Coronary artery (tissue), 2 donors: ENCODE results near the gene SNED1.

Source experiments
- DNase-seq: peaks from one replicate; pipeline ENCODE4 v3.0.0-alpha.2; 2017; ENCODE audit warnings: low spot score
- H3K27ac ChIP-seq, 2 donors: fragments of 200-600 bp; sonication (generic); one replicate each; pipeline ENCODE4 v1.5.1; 2016 to 2019
- H3K4me3 ChIP-seq: fragments of 200-600 bp; sonication (generic); 2 replicates; pipeline ENCODE4 v1.5.1; 2016; ENCODE audit warnings: mild to moderate bottlenecking, moderate library complexity
- CTCF ChIP-seq: fragments of 200-600 bp; sonication (generic); IDR thresholded peaks from one replicate; pipeline ENCODE4 v1.5.1; 2019; ENCODE audit warnings: antibody characterized with exemption

Gene SNED1

GRCh38 chr2:240965905-240966456 is 32.4 kb upstream of the SNED1 start:
- Histone ChIP-seq H3K4me3 (no peak overlapping the region), H3K27ac (peak overlapping the region in 1 of 2 donors; percentile 16)
- no peak for DNase-seq
- TF ChIP-seq CTCF = no peak

GRCh38 chr2:240966457-240966905 is 31.9 kb upstream of the SNED1 start:
- TF ChIP-seq CTCF = no peak
- no peak for DNase-seq

GRCh38 chr2:240966906-240967680 is 31.3 kb upstream of the SNED1 start:
- H3K27ac ChIP-seq = no peak overlapping the region
- H3K4me3 ChIP-seq = no peak overlapping the region
- no peak for DNase-seq
- no peak for TF ChIP-seq CTCF

More at GRCh38 chr2:240966457-240966905, 31.9 kb upstream of the SNED1 start:
- Histone ChIP-seq H3K4me3 (no peak overlapping the region), H3K27ac (no peak overlapping the region)

- Histone ChIP-seq H3K4me3 (no peak overlapping the region), H3K27ac (no peak overlapping the region)
- no peak for DNase-seq
- no peak for TF ChIP-seq CTCF
Observed at GRCh38 chr2:240967681-240968621, 30.5 kb upstream of the SNED1 start.

- peak overlapping the region in 1 of 2 donors; percentile 25 for H3K27ac ChIP-seq
- no peak overlapping the region for H3K4me3 ChIP-seq
- no peak for DNase-seq
- TF ChIP-seq CTCF = no peak
Observed at GRCh38 chr2:240968731-240969624, 29.4 kb upstream of the SNED1 start.

GRCh38 chr2:240970104-240970503 is 28.3 kb upstream of the SNED1 start:
- Histone ChIP-seq H3K27ac (no peak overlapping the region), H3K4me3 (no peak overlapping the region)
- no peak for DNase-seq
- no peak for TF ChIP-seq CTCF
